Measurements from ENCODE around the gene APOL1.
"Not testable (repeated sequence)": the region's sequence is repeated elsewhere in the genome, so short reads cannot be mapped to it uniquely, and the experiment has no call there.

GRCh38 chr22:36263886-36264664, 11.1 kb downstream of the APOL1 start:
- not testable (repeated sequence) for TF ChIP-seq CTCF (IDR thresholded peaks at IDR 0.05; ENCODE audit: low read depth, low read length, poor library complexity, severe bottlenecking); EZH2phosphoT487 (IDR thresholded peaks at IDR 0.05; ENCODE audit: borderline replicate concordance, low read length)
